Fibroblast of skin of left biceps (primary cell): ENCODE data around the gene PDLIM7.
"Not testable (repeated sequence)": the region's sequence is repeated elsewhere in the genome, so short reads cannot be mapped to it uniquely, and the experiment has no call there.

Experiments used
- DNase-seq, 2 experiments: peaks; one replicate each; pipeline ENCODE4 v3.0.0-alpha.2; 2013; ENCODE audit warnings: low read depth in 2 of 2

Gene PDLIM7

GRCh38 chr5:177497292-177498012, at the start of gene PDLIM7:
PDLIM7 (minus strand) TSS chr5:177497604; CDS start chr5:177496512, 1,092 bp downstream.
- peak; percentile 93 to 95 for DNase-seq

- DNase-seq = peak; percentile 95
These were observed 48.9 kb upstream of the PDLIM7 start for GRCh38 chr5:177546258-177546741.

- peak; percentile 81 to 82 for DNase-seq
These were observed 48.3 kb upstream of the PDLIM7 start for GRCh38 chr5:177545487-177546257.

GRCh38 chr5:177542816-177543465, 45.5 kb upstream of the PDLIM7 start:
- DNase-seq = no peak

GRCh38 chr5:177540438-177540837, 43.0 kb upstream of the PDLIM7 start:
- no peak for DNase-seq

GRCh38 chr5:177539411-177539810, 42.0 kb upstream of the PDLIM7 start:
- DNase-seq = peak; percentile 56

- DNase-seq = no peak
These were observed 41.5 kb upstream of the PDLIM7 start for GRCh38 chr5:177538876-177539275.

- no peak for DNase-seq
These were observed 40.3 kb upstream of the PDLIM7 start for GRCh38 chr5:177537389-177538361.

GRCh38 chr5:177536386-177536785, 39.0 kb upstream of the PDLIM7 start:
- no peak for DNase-seq

- DNase-seq = no peak
These were observed 37.7 kb upstream of the PDLIM7 start for GRCh38 chr5:177535125-177535524.

GRCh38 chr5:177534433-177534832, 37.0 kb upstream of the PDLIM7 start:
- not testable (repeated sequence) for DNase-seq

GRCh38 chr5:177531209-177531940, 34.0 kb upstream of the PDLIM7 start:
- no peak for DNase-seq

- DNase-seq = no peak
These were observed 33.2 kb upstream of the PDLIM7 start for GRCh38 chr5:177530638-177531037.

- DNase-seq = no peak
These were observed 32.1 kb upstream of the PDLIM7 start for GRCh38 chr5:177529247-177530203.

GRCh38 chr5:177528631-177529030, 31.2 kb upstream of the PDLIM7 start:
- no peak for DNase-seq

- DNase-seq = no peak
These were observed 30.2 kb upstream of the PDLIM7 start for GRCh38 chr5:177527595-177527994.

GRCh38 chr5:177526791-177527190, 29.4 kb upstream of the PDLIM7 start:
- DNase-seq = no peak

GRCh38 chr5:177526191-177526590, 28.8 kb upstream of the PDLIM7 start:
- no peak for DNase-seq

- DNase-seq = no peak
These were observed 27.7 kb upstream of the PDLIM7 start for GRCh38 chr5:177524941-177525655.
